ENCODE data around the gene ADCY4.
"Not testable (repeated sequence)": the region's sequence is repeated elsewhere in the genome, so short reads cannot be mapped to it uniquely, and the experiment has no call there.

The ADCY4 gene

DNA sequence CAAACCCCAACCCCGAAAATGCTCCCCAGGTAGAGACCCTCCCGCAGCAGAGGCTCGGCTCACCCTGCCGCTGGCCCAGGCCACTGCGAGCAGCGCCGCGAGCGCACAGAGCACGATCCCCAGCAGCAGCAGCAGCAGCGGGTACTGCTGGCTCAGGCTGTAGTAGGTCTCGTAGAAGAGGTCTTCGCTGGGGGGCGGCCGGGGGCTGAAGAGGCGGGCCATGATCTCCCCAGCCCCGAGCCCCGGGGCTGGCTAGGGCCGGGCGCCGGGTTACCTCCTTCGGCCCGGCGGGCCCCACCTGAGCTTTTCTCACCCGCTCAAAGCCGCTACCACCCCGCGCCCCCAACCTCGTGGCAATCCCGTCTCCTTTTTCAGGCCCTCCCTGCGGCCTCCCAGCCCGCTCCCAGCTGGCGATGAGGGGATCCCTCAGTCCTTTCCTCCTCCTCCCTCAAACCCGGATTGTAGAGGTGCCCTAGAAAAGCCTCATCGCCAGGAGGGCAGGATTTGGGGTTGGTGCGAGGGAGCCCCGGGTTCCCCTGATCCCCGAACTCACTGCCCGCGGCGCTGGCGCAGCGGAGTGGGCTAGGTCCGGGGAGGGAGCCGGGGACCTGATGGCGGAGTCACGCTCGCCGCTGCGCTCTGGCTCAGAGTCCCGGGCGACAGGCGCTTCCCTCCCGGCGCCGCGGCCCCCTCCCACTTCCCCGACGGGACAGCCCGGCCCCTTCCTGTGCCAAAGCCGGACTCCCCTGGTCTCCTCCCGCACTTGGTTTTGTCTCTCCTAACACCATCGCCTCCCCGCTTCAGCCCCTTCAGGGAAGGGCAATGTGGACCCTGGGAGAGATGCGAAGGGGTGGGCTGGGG lies at the start of gene ADCY4:
ADCY4 (minus strand) TSS at position 641 of the 861 bp plus-strand sequence; CDS start at position 222, 419 bp downstream.
- no peak for DNase-seq (ENCODE audit: low read depth in 2 of 2)

GRCh38 chr14:24384169-24384568 lies 49.3 kb upstream of the ADCY4 start:
- DNase-seq (ENCODE audit: low read depth in 2 of 2), result no peak

GRCh38 chr14:24382064-24382371 lies 47.1 kb upstream of the ADCY4 start:
- no peak for DNase-seq (ENCODE audit: low read depth in 2 of 2)

DNA sequence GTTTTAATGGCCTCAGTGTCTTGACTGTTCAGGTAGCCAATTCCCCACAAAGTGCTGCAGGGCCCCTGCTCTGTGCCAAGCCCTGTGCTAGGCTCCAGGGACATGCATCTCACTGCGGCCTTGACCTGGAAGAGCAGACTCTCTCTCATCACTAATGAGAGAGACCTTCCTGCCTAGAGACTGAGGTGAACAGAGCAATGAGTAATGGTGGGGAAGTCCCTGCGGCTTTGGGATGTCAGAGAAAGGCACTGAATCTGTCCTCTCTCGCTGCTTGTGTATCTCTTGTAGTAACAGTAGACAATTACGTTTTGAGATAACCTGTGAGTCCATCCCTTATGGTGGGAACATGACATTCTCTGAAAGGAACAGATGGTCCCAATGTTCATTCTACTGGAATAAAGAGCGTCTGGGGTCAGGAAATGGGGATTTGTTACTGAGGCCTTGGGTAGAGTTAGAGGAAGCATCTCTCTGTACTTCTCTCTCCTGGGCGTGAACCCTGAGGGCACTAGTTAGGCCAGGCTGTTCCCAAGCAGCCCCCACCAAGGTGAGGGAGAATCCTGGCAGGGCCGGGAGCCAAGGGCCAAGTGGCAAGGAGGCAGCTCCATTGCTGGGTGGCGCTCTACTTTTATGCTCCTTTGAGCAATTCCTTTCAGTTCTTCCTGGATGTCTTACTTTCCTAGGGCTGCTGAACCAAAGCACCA lies 46.6 kb upstream of the ADCY4 start:
- no peak for DNase-seq (ENCODE audit: low read depth in 2 of 2)

DNA sequence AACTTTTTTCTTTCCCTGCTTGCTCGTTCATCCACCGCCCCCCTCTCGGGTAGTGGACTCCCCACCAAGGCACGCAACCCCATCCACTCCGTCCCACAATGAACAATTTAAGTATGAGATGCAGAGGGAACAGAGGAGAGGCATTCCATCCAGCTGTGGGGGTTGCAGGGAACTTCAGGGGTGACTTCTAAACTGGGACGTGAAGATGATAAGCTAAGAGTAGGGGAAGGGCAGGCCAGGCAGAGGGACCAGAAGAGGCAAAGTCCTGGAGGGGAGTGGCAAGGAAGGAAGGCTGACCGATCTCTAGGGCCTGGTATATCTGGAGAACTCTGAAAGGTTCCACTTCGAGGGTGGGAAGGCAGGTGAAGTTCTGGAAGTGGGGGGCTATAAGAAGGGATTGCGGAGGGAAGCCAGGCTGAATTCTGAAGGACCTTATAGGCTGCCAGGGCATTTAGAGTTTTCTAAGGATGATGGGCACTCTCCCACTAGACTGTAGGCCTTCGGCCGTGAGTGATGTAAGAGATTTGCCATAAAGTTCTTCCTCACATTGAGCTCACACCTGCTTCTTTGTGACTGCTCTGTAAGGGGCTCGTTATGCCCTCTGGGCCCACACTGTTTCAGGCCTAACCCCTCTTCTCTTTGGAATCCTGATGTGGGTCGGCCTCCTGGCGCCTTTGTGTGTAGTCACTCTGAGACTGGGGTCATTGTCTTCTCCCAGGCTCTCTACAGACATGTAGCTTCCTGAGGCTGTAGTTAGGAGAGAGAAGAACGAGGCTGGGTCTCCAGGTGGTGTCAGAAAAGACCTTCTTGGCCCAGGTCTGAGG lies 45.2 kb upstream of the ADCY4 start:
- no peak for DNase-seq (ENCODE audit: low read depth in 2 of 2)

- DNase-seq (ENCODE audit: low read depth in 2 of 2), result no peak
Observed at GRCh38 chr14:24378981-24379906, 44.4 kb upstream of the ADCY4 start.

GRCh38 chr14:24378327-24378726 lies 43.5 kb upstream of the ADCY4 start:
- DNase-seq (ENCODE audit: low read depth in 2 of 2), result no peak

- no peak for DNase-seq (ENCODE audit: low read depth in 2 of 2)
Observed at GRCh38 chr14:24377657-24378056, 42.8 kb upstream of the ADCY4 start.

DNA sequence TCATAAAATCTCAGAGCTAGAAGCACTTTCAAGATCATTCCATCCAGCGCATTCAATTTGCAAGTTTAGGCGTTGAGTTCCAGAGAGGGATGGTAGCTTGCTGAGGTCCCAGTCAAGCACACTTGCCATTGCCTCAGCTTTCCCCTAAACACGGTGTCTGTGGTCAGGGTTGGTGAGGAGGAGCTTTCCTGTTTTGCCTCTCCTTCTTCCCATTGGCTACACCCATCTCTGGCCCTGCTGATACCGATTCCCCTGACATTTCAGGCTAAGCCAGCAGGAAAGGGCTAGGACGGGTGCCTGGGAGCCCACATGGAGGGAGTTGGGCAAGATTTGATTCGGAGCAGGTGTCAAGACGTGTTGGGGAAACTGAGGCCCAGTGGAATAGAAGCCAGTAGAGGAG lies 42.3 kb upstream of the ADCY4 start:
- no peak for DNase-seq (ENCODE audit: low read depth in 2 of 2)

GRCh38 chr14:24376448-24377070 lies 41.7 kb upstream of the ADCY4 start:
- DNase-seq (ENCODE audit: low read depth in 2 of 2), result no peak

- DNase-seq (ENCODE audit: low read depth in 2 of 2), result no peak
Observed at GRCh38 chr14:24372701-24373416, 38.0 kb upstream of the ADCY4 start.

- not testable (repeated sequence) for DNase-seq (ENCODE audit: low read depth in 2 of 2)
Observed at GRCh38 chr14:24371605-24372004, 36.7 kb upstream of the ADCY4 start.

DNA sequence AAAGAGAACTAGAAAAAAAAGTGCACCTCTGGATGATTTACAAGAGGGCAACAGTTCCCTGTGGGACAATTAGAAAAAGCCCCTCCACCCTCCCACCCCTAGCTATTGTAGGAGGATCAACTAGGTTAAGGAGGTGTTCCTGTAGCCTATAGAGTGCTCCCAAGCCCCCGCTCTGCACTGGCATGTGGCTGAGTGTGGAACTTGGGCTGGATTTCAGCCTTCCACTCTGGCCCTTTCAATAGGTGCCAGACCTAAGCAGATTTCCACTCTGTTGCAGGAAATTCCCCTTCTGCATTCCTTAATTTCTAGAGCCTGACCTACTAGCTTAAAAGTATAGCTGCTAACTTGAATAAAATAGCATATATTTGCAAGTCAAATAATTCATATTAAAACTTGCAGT lies 35.9 kb upstream of the ADCY4 start:
- DNase-seq (ENCODE audit: low read depth in 2 of 2), result no peak

- no peak for DNase-seq (ENCODE audit: low read depth in 2 of 2)
Observed at GRCh38 chr14:24369907-24370687, 35.2 kb upstream of the ADCY4 start.

- no peak for DNase-seq (ENCODE audit: low read depth in 2 of 2)
Observed at GRCh38 chr14:24369463-24369862, 34.6 kb upstream of the ADCY4 start.

DNA sequence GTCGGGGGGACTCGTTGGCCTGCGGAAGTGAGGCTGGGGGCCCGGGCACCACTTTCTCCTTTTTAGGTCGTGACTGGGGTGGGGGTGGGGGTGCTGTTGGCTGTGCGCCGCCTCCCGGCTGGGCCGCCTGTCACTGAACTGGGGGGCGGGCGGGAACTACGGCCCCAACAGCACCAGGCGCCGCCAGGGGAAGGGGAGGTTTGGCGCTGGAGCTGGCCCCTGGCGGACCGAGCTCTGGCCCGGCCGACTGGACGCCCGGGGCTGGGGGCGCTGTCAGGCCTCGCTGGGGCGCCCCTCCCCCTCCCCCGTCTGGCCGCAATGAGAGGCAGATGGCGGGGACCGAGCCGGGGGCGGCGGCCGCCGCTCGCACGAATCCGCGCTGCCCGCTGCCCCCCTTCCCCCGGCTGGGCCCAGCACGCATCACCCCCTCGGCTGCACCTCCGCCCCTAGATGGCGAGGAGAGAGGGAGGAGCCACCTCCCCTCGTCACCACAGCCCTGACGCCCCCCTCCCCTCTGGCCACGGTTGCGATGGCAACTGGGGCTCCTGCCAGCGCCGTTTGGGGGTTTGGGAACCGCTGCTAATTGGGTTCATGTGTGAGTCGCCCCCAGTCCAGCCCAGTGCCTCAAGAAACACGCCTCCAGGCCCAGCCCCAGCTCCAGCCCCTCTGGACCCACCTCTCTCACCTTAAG lies 33.8 kb upstream of the ADCY4 start:
- DNase-seq (ENCODE audit: low read depth in 2 of 2), result peak in 1 of 2 donors; percentile 43

GRCh38 chr14:24368212-24368561 lies 33.3 kb upstream of the ADCY4 start:
- no peak for DNase-seq (ENCODE audit: low read depth in 2 of 2)

DNA sequence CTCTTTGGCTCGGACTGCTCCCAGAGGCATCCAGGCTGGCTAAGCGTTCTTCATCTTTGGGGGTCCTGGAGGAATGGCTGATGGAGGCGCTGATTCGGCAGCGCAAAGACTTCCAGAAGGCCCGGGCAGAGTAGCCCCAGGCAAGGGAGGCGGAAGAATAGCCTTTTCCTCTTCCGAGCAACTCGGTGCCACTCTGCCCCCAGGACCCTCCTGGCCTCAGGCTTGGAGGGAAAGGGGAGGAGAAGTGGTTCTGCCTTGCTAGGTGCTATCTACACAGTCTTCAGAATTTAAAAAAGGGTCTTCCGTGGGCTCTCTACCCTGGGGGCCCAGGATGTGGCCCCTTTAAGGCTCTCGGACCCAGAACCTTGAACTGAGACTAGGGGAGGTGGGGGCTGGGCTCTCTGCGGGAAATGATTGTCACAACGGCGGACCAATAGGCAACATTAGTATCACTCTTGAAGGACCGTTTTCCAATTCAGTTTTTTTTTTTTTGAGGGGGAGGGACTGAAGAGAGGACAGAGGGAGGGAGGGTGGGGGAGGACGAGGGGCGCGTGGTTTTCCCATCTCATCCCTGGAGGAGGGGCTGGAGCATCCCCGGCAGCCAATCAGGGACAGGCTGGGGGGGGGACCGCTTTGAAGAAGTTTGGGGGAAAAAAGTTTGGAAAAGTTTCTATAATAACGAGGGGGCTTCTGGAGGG lies 32.8 kb upstream of the ADCY4 start, which contains the start of gene NFATC4:
NFATC4 (plus strand) TSS at position 671 of the 698 bp plus-strand sequence. CDS start 157 bp downstream, outside the sequence.
- no peak for DNase-seq (ENCODE audit: low read depth in 2 of 2)
